COR-L47 (cell line): ENCODE results near the gene RUBCNL.

Experiments
- DNase-seq: peaks from one replicate; lab custom pipeline; 2025; lab: John Stamatoyannopoulos, UW

RUBCNL gene

GRCh38 chr13:46341112-46341711, 45.8 kb downstream of the RUBCNL start:
- DNase-seq = no peak

GRCh38 chr13:46340631-46341111, 46.4 kb downstream of the RUBCNL start:
- no peak for DNase-seq

DNA sequence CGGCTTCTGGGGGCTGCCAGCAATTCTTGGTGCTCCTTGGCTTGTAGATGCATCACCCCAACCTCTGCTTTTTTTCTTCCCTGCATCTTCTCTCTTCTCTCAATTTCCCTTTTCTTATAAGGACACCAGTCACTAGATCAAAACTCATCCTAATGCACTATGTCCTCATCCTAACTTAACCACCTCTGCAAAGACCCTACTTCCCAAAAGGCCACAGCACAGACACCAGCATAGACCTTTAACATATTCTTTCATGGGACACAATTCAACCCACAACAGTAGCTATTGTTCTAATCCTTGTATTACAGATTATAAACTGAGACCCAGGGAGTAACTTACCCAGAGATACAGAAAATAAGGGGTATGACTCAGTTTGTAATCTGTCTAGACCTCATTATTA, 47.0 kb downstream of the RUBCNL start:
- no peak for DNase-seq

GRCh38 chr13:46339035-46339666, 47.9 kb downstream of the RUBCNL start:
- DNase-seq = no peak

DNA sequence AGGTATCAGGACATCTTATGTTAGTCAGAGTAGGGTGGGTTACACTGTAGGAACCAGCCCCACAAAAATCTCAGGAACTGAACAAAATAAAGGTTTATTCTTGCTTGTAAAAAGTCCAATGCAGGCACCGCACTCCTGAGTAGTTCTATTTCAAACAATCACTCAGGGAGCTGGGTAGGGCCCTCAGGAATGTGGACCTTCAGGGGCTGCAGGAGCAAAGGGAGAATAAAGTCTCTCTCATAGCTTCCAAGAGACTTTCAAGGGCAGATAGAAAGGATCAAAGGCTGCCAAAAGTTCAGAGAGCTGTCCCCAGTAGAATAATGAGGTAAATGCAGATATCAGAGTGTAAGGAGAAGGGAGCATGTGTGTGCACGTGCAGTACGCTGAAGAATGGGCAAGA, 49.4 kb downstream of the RUBCNL start:
- DNase-seq = no peak

DNA sequence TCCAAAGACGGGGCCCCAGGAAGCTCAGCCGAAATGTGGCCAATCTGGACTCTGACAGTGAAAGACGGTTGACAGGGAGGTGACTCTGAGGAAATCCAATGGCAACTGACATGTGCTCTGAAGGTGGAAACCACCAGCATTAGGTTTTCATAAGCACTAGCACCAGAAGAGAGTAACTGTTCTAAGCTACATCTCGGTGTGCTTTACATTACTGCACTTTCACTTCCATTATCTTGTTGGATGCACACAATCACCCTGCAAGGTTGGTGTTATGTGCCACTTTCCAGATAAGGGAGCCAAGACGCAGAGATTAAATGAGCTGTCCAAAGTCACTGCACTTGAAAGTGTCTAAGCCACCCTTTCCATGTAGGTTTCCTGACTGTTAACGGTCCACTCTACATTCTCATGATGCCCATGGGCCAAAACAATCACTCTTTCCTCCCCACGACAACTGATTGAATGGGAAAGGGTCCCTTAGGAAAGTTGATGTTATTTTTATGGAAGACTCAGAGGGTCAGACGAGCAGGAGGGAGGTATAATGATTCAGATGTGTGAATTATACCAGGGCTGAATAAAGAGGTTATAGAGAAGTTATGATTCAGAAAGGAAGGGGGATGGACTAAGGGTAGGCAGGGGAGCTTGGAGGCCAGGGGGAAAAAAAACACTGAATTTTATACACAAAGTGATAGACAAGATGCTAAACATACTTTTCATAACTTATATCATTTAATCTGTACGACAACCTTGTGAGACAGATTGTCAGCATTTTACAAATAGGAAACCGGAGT, 52.8 kb downstream of the RUBCNL start:
- DNase-seq = no peak

GRCh38 chr13:46332772-46333171, 54.3 kb downstream of the RUBCNL start:
- DNase-seq = no peak

DNA sequence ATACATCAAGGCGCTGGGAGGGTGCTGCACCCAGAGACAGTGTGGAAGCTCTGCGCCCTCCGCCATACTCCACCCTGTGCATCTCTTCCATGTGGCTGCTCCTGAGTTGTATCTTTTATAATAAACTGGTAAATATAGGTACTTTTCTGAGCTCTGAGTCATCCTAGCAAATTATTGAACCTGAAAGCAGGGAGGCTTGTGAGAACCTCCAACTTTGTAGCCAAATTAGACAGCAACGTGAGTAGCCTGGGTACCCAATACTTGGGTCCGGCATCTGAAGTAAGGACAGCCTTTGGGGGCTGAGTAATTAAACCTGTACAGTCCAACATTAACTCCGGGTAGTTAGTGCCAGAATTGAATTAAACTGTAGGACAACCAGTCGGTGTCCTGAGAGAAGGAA, 57.4 kb downstream of the RUBCNL start:
- DNase-seq = no peak

DNA sequence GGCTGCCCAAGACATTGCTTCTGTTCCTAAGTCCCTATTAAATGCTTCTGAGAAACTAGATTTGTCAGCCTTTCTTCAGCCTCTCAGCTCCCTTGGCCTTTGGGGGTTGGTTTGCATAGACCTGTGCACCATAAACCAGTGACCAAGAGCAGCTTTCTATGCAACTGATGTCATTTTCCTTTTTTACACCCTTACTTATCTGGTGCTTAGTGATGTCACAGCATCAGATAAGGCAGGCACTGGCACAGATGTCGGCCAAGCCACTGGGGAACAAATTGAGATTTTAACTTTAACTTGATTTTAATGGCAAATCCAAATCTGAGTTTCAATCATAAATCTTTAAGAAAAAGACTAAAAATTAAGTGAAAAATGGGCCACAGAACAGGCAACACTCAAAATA, 59.8 kb downstream of the RUBCNL start:
- no peak for DNase-seq

DNA sequence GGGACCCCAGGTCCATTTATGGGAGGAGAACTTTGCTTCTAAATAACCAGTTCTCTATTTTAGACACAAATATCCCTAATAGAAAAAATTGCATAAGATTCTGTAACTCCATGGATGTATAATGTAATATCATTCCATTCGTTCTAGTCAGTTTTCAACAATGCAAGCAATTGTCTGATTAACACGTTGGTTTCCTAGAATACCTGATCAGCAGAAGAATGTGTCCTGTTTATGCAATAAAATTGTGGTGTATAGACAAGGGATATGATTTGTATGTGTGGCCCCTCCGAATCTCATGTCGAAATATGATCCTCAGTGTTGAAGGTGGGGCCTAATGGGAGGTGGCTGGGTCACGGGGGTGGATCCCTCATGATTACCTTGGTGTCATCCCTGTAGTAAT, 62.1 kb downstream of the RUBCNL start:
- DNase-seq = no peak

GRCh38 chr13:46321494-46322225, 65.4 kb downstream of the RUBCNL start:
- DNase-seq = peak; percentile 37

- DNase-seq = no peak
Observed at GRCh38 chr13:46320821-46321220, 66.2 kb downstream of the RUBCNL start.

GRCh38 chr13:46320406-46320805, 66.6 kb downstream of the RUBCNL start:
- DNase-seq = no peak

GRCh38 chr13:46318986-46319385, 68.1 kb downstream of the RUBCNL start:
- no peak for DNase-seq

GRCh38 chr13:46317120-46317519, 69.9 kb downstream of the RUBCNL start:
- DNase-seq = no peak

DNA sequence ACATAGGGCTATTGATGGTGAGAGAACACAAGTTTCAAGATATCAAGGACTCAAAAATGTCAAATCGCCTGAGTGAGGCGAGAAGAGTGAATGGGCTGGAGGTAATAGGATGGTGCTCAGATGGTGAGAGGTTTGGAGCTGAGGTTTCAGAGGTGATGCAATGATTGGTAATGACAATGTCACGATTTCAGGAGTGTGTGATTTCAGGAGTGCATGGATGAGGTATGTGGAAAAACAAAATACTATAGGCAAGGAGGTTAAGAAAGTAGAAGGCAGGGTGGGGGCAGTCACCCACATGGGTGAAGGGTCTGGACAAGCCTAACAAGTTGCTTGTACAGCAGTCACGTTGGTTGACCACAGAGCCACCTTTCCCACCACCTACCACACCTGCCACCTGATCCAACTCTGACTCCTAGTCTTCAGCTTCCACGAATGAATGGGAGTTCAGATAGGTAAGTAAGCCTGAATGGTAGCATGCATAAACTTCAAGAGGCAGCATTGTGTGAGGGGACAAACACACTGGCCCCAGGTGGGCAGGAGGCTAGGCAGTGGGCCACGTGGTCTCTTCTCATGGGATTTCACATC, 71.5 kb downstream of the RUBCNL start:
- no peak for DNase-seq

- DNase-seq = no peak
Observed at GRCh38 chr13:46315036-46315435, 72.0 kb downstream of the RUBCNL start.

- no peak for DNase-seq
Observed at GRCh38 chr13:46314587-46314986, 72.5 kb downstream of the RUBCNL start.

- DNase-seq = no peak
Observed at GRCh38 chr13:46313432-46314257, 73.4 kb downstream of the RUBCNL start.

- no peak for DNase-seq
Observed at GRCh38 chr13:46313024-46313423, 74.0 kb downstream of the RUBCNL start.

- no peak for DNase-seq
Observed at GRCh38 chr13:46311217-46311616, 75.8 kb downstream of the RUBCNL start.
